Head of caudate nucleus (tissue), 42 donors: Measurements from ENCODE around the gene ARID5A.
"Not testable (repeated sequence)": the region's sequence is repeated elsewhere in the genome, so short reads cannot be mapped to it uniquely, and the experiment has no call there.

Source experiments
- DNase-seq, 42 donors: peaks; one replicate each; pipeline versions ENCODE4 v3.0.0 to v3.0.0-alpha.2; 2020 to 2021; ENCODE audit warnings: mixed read lengths in 7 of 42
- intact Hi-C: fragments of 100-400 bp; cut with DNase I; formaldehyde crosslinking; loops from one replicate; pipeline ENCODE4 v1.15.0; 2022

Gene ARID5A

GRCh38 chr2:96550787-96551604 is 14.4 kb downstream of the ARID5A start:
- peak in 1 of 42 donors; percentile 11 for DNase-seq
- intact Hi-C loops: no loop called here

GRCh38 chr2:96551605-96552314 is 15.2 kb downstream of the ARID5A start:
- intact Hi-C loops: no loop called here
- DNase-seq: peak in 1 of 42 donors; percentile 13

- intact Hi-C loops: no loop called here
- DNase-seq: peak in 2 of 42 donors; percentile 1 to 12
Measured at GRCh38 chr2:96552315-96553175, 16.0 kb downstream of the ARID5A start.

GRCh38 chr2:96553176-96553956 is 16.8 kb downstream of the ARID5A start:
- intact Hi-C loops: no loop called here
- DNase-seq: no peak

GRCh38 chr2:96553957-96554292 is 17.4 kb downstream of the ARID5A start:
- intact Hi-C loops, DNase-seq: not testable (repeated sequence)

- peak; percentile 54 to 91 (median 78) for DNase-seq
Measured at GRCh38 chr2:96554293-96555145, 18.0 kb downstream of the ARID5A start.

GRCh38 chr2:96555146-96555610 is 18.6 kb downstream of the ARID5A start:
- no peak for DNase-seq
- intact Hi-C loops: no loop called here

More at GRCh38 chr2:96554293-96555145, 18.0 kb downstream of the ARID5A start:
- intact Hi-C loops: no loop called here

- peak in 2 of 42 donors; percentile 35 to 54 for DNase-seq
- intact Hi-C loops: no loop called here
Measured at GRCh38 chr2:96556441-96557330, 20.1 kb downstream of the ARID5A start.

- intact Hi-C loops, DNase-seq: not testable (repeated sequence)
Measured at GRCh38 chr2:96557421-96557820, 20.9 kb downstream of the ARID5A start.

- no peak for DNase-seq
- intact Hi-C loops: no loop called here
Measured at GRCh38 chr2:96558061-96558460, 21.5 kb downstream of the ARID5A start.

GRCh38 chr2:96558485-96558884 is 21.9 kb downstream of the ARID5A start:
- intact Hi-C loops: no loop called here
- no peak for DNase-seq

GRCh38 chr2:96564026-96564425 is 27.5 kb downstream of the ARID5A start:
- no peak for DNase-seq
- intact Hi-C loops: no loop called here

- DNase-seq: no peak
- intact Hi-C loops: no loop called here
Measured at GRCh38 chr2:96564563-96564962, 28.0 kb downstream of the ARID5A start.

- intact Hi-C loops: no loop called here
Measured at GRCh38 chr2:96565111-96565510, 28.6 kb downstream of the ARID5A start.

GRCh38 chr2:96568094-96568493 is 31.5 kb downstream of the ARID5A start:
- intact Hi-C loops: no loop called here
- DNase-seq: no peak

More at GRCh38 chr2:96565111-96565510, 28.6 kb downstream of the ARID5A start:
- no peak for DNase-seq

- no peak for DNase-seq
- intact Hi-C loops: no loop called here
Measured at GRCh38 chr2:96574364-96574763, 37.8 kb downstream of the ARID5A start.
